Measurements from ENCODE around the gene GPN2.

The GPN2 gene

DNA sequence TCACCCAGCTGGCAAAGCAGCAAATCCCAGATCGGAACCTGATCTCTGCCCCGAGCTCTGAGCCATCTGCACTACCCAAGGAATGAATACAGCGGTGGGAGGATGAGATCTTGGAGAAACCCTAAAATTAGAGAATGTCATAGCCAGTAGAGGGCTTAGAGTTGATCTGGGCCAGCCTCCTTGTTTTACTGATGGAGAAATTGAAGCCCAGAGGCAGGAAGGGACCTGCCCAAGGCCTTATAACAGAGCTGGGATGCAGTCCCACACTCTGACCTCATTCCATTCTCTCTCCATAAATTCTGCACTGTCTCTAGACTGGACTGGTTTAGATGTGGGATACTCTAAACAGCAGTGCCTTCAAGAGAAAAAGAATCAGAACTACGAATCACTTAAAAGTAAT lies 31.9 kb downstream of the GPN2 start:
- Histone ChIP-seq H3K4me3 (ENCODE audit: insufficient read depth, low read depth, low read length) (no peak overlapping the region), H3K27me3 (ENCODE audit: control insufficient read depth, insufficient read depth, low read length, poor library complexity, severe bottlenecking) (peaks cover 8% of the 10 kb centered on the region), H3K36me3 (ENCODE audit: control insufficient read depth, insufficient read depth, low read length) (peaks cover 13% of the 10 kb centered on the region), H3K4me1 (ENCODE audit: control insufficient read depth, insufficient read depth, low read length) (no peaks in the 10 kb centered on the region), H3K9me3 (ENCODE audit: control insufficient read depth, low read length) (no peaks in the 10 kb centered on the region), H3K27ac (ENCODE audit: insufficient read depth, low read depth, low read length, poor library complexity, severe bottlenecking) (no peak overlapping the region)
- WGBS, 2 experiments: 92 to 98% methylated on average over 4 of the region's 4 CpGs

DNA sequence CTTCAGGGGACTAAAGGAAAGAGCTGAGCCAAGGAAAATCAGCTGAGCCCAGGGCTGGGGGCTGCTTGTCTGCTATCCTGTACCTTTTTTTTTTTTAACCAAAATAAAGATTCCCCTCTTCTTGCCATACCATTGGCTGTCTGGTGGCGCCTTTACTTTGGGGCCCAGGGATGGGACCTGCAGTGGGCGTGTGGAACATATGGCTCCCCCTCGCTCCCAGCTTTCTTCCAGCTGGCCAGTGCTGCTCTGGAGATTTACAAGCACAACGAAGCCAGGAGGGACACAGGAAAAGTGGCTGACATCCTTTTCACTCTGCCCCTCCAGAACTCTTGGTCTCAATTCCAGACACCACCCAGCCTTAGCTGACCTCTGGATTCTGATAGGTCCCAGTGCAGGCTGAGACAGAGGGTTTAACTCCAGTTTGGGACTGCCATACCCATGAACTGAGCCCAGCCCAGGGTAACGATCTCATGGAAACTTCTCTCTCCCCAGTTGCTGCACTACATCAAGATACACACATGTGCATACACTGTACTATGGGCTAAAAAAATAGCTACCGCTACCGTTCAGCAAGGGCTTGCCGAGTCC lies 32.5 kb downstream of the GPN2 start:
- no peaks in the 10 kb centered on the region for H3K9me3 ChIP-seq (ENCODE audit: control insufficient read depth, low read length)
- 94% methylated on average over 8 of the region's 8 CpGs for WGBS, 2 experiments
- no peaks in the 10 kb centered on the region for H3K4me1 ChIP-seq (ENCODE audit: control insufficient read depth, insufficient read depth, low read length)
- no peak overlapping the region for H3K27ac ChIP-seq (ENCODE audit: insufficient read depth, low read depth, low read length, poor library complexity, severe bottlenecking)
- H3K4me3 ChIP-seq (ENCODE audit: insufficient read depth, low read depth, low read length): no peak overlapping the region
- peaks cover 13% of the 10 kb centered on the region for H3K36me3 ChIP-seq (ENCODE audit: control insufficient read depth, insufficient read depth, low read length)
- H3K27me3 ChIP-seq (ENCODE audit: control insufficient read depth, insufficient read depth, low read length, poor library complexity, severe bottlenecking): peaks cover 2% of the 10 kb centered on the region

DNA sequence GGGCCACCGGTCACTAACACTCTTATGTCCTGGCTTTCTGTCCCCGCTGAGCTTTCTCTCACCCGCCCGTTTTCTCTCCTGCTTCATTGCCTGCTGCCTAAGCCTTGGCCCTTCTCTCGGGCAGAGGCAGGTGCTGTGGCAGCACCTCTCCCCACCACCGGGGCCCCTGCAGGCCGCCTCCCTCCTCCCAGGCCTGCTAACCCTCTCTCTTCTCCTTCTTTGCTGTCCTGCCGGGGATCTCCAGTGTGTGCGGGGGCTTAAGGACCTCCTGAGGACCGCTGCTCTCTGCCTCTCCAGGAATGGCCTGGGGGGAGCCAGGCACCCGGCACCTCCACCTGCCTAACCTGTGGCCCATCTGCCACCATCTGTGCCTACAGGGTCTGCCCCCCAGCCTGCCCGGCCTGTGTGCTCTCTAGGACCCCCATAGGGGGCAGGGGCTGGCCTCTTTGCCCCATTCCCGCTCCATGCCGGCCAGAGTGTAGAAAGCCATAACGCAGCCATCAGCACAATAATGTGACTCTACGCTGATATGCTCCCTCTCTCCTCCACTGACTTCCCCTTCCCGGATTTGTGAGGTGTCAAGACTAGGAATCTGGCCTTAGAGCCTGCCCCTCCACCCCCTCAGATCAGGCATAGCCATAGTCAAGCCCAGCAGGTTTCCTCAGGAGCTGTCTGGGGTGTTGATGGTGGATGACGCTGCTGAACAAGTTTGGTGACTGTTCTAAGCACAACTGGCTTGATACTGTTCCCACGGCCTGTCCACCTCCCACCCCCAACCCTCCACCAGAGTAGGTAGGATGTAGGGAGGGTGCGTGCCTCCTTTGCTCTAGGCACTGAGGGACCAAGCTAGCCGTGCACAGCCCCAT lies 33.2 kb downstream of the GPN2 start:
- Histone ChIP-seq H3K36me3 (ENCODE audit: control insufficient read depth, insufficient read depth, low read length) (peaks cover 13% of the 10 kb centered on the region), H3K27ac (ENCODE audit: insufficient read depth, low read depth, low read length, poor library complexity, severe bottlenecking) (no peak overlapping the region), H3K27me3 (ENCODE audit: control insufficient read depth, insufficient read depth, low read length, poor library complexity, severe bottlenecking) (no peaks in the 10 kb centered on the region), H3K4me3 (ENCODE audit: insufficient read depth, low read depth, low read length) (no peak overlapping the region), H3K4me1 (ENCODE audit: control insufficient read depth, insufficient read depth, low read length) (no peaks in the 10 kb centered on the region), H3K9me3 (ENCODE audit: control insufficient read depth, low read length) (no peaks in the 10 kb centered on the region)
- WGBS, 2 experiments: 76 to 78% methylated on average over 19 to 21 of the region's 21 CpGs

DNA sequence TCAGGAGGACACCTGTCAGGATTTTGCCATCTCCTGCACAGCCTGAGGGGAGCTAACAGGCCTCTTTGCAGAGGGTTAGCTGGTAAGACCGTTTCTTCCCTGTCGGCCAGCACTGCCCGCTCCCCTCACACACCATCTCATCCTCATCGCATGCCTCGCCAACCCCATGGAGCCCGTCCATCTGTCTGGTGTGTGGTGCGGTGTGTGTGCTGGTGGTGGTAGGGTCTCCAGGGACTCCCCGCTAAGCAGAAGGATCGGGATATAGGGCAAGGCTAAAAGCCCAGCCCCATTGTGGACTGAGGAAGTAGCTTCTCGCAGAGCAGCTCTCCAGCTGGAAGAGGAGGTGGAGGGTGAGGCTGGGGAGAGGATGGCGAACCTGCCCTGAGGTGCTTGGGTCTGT lies 33.9 kb downstream of the GPN2 start:
- H3K27me3 ChIP-seq (ENCODE audit: control insufficient read depth, insufficient read depth, low read length, poor library complexity, severe bottlenecking): no peaks in the 10 kb centered on the region
- 87 to 90% methylated on average over 11 of the region's 11 CpGs for WGBS, 2 experiments

DNA sequence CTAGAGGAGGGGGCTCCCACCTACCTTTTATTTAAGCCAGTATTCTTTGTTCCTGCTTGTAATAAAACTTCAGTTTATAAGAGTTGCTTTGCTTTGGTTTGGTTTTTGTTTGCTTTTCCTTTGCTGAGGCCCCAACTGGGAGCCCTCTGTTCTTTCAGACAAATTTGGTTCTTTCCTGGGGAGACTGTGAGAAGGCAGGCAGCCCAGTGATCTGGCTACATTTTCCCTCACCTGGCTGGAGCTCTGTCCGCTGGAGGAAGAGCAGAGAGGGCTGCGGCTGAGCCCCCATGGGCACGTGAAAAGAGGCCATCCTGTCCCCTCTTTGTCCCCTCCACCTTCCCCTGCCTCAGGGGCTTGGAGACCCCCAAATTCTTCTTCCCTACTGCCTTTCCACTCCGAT lies 34.4 kb downstream of the GPN2 start:
- H3K36me3 ChIP-seq (ENCODE audit: control insufficient read depth, insufficient read depth, low read length): peaks cover 15% of the 10 kb centered on the region
- no peaks in the 10 kb centered on the region for H3K27me3 ChIP-seq (ENCODE audit: control insufficient read depth, insufficient read depth, low read length, poor library complexity, severe bottlenecking)
- H3K4me3 ChIP-seq (ENCODE audit: insufficient read depth, low read depth, low read length): no peak overlapping the region
- WGBS, 2 experiments: 92 to 94% methylated on average over 4 of the region's 4 CpGs
- no peaks in the 10 kb centered on the region for H3K4me1 ChIP-seq (ENCODE audit: control insufficient read depth, insufficient read depth, low read length)
- H3K9me3 ChIP-seq (ENCODE audit: control insufficient read depth, low read length): no peaks in the 10 kb centered on the region
- H3K27ac ChIP-seq (ENCODE audit: insufficient read depth, low read depth, low read length, poor library complexity, severe bottlenecking): no peak overlapping the region

More for the DNA sequence above, 33.9 kb downstream of the GPN2 start:
- peak overlapping the region; percentile 10 for H3K27ac ChIP-seq (ENCODE audit: insufficient read depth, low read depth, low read length, poor library complexity, severe bottlenecking)
- no peak overlapping the region for H3K4me3 ChIP-seq (ENCODE audit: insufficient read depth, low read depth, low read length)
- no peaks in the 10 kb centered on the region for H3K9me3 ChIP-seq (ENCODE audit: control insufficient read depth, low read length)
- H3K4me1 ChIP-seq (ENCODE audit: control insufficient read depth, insufficient read depth, low read length): no peaks in the 10 kb centered on the region
- peaks cover 13% of the 10 kb centered on the region for H3K36me3 ChIP-seq (ENCODE audit: control insufficient read depth, insufficient read depth, low read length)

DNA sequence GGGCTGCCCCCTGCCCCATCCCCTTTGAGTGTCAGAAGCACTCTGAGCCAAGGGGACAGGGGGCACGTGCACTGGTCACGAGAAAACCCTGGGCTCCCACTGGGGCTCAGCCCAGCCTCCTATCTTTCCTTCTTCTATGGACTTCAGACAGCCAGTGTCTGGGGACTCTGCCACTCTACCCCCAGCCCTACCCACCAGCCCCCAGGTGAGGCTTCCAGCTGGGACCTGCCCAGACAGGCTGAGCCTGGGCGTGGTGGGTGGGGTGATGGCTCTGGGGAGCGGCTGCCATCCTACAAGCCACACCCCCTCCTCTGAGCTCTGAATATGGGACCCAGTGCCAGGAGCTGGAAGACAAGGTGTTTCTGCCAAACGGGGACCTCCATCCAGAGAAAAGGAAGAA lies 35.2 kb downstream of the GPN2 start:
- no peaks in the 10 kb centered on the region for H3K9me3 ChIP-seq (ENCODE audit: control insufficient read depth, low read length)
- H3K4me3 ChIP-seq (ENCODE audit: insufficient read depth, low read depth, low read length): no peak overlapping the region
- no peaks in the 10 kb centered on the region for H3K4me1 ChIP-seq (ENCODE audit: control insufficient read depth, insufficient read depth, low read length)
- H3K27ac ChIP-seq (ENCODE audit: insufficient read depth, low read depth, low read length, poor library complexity, severe bottlenecking): no peak overlapping the region
- WGBS, 2 experiments: 95 to 97% methylated on average over 5 of the region's 5 CpGs
- H3K36me3 ChIP-seq (ENCODE audit: control insufficient read depth, insufficient read depth, low read length): peaks cover 19% of the 10 kb centered on the region
- no peaks in the 10 kb centered on the region for H3K27me3 ChIP-seq (ENCODE audit: control insufficient read depth, insufficient read depth, low read length, poor library complexity, severe bottlenecking)

DNA sequence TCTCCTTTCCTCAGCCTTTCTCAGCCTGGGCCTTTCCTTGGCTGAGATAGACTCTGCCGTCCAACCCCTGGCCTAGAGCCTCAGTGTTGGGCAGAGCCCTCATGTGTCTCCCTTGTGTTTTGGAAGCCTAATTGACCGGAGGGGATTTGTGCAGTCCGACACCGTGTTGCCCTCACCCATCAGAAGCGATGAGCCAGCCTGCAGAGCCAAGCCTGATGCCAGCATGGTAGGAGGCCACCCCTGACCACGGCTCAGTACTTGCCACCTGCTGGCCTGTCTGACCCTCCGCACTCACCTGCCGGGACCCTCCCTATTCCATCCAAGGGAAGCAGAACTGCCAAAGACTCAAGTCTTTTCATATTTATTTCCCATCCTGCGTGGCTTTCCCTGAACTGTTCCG lies 36.5 kb downstream of the GPN2 start:
- Histone ChIP-seq H3K36me3 (ENCODE audit: control insufficient read depth, insufficient read depth, low read length) (peaks cover 30% of the 10 kb centered on the region), H3K4me1 (ENCODE audit: control insufficient read depth, insufficient read depth, low read length) (no peaks in the 10 kb centered on the region), H3K4me3 (ENCODE audit: insufficient read depth, low read depth, low read length) (no peak overlapping the region), H3K27me3 (ENCODE audit: control insufficient read depth, insufficient read depth, low read length, poor library complexity, severe bottlenecking) (no peaks in the 10 kb centered on the region), H3K9me3 (ENCODE audit: control insufficient read depth, low read length) (no peaks in the 10 kb centered on the region), H3K27ac (ENCODE audit: insufficient read depth, low read depth, low read length, poor library complexity, severe bottlenecking) (no peak overlapping the region)
- WGBS, 2 experiments: 93 to 96% methylated on average over 10 of the region's 10 CpGs

DNA sequence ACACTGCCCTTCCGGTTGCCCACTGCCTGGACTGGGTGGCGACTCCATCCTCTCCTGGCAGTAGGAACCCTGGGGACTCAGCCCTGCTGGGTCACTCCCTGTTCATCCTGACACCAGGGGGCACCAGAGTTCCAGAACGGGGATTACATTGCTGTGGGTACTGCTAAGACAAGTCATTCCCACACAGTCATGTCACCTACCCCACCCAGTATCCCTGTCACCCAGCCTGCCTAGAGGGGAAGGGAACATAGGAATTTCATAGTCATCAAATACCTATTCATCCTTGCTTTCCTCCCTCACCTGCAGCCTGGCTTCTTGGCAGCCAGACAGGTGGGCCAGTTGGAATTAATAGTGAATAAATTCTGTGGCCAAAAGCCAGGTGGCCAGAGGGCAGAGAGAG lies 36.9 kb downstream of the GPN2 start:
- no peak overlapping the region for H3K27ac ChIP-seq (ENCODE audit: insufficient read depth, low read depth, low read length, poor library complexity, severe bottlenecking)
- H3K4me3 ChIP-seq (ENCODE audit: insufficient read depth, low read depth, low read length): no peak overlapping the region
- H3K36me3 ChIP-seq (ENCODE audit: control insufficient read depth, insufficient read depth, low read length): peaks cover 34% of the 10 kb centered on the region
- 62 to 63% methylated on average over 3 of the region's 3 CpGs for WGBS, 2 experiments
- no peaks in the 10 kb centered on the region for H3K9me3 ChIP-seq (ENCODE audit: control insufficient read depth, low read length)
- no peaks in the 10 kb centered on the region for H3K27me3 ChIP-seq (ENCODE audit: control insufficient read depth, insufficient read depth, low read length, poor library complexity, severe bottlenecking)
- no peaks in the 10 kb centered on the region for H3K4me1 ChIP-seq (ENCODE audit: control insufficient read depth, insufficient read depth, low read length)

DNA sequence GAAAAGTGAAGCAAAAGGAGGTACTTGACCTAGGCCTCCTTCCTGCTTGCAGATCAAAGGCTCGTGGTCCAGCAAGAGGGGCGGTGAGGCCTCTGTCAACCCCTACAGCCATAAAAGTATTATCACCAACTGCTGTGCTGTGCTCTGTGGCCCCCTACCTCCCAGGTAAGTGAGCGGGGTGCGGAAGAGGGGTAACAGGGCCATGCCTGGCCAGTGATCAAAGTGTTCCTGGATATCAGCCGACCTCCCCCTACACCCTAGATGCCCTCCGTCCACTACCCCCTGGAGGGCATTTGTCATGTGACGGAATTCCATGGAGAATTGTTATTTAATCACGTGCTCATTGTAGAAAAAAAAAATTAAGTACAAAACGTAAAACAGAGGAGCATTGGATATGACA lies 37.4 kb downstream of the GPN2 start:
- WGBS, 2 experiments: 79 to 85% methylated on average over 9 of the region's 9 CpGs
- Histone ChIP-seq H3K27ac (ENCODE audit: insufficient read depth, low read depth, low read length, poor library complexity, severe bottlenecking) (no peak overlapping the region), H3K4me3 (ENCODE audit: insufficient read depth, low read depth, low read length) (no peak overlapping the region), H3K36me3 (ENCODE audit: control insufficient read depth, insufficient read depth, low read length) (peaks cover 34% of the 10 kb centered on the region), H3K27me3 (ENCODE audit: control insufficient read depth, insufficient read depth, low read length, poor library complexity, severe bottlenecking) (no peaks in the 10 kb centered on the region), H3K4me1 (ENCODE audit: control insufficient read depth, insufficient read depth, low read length) (no peaks in the 10 kb centered on the region), H3K9me3 (ENCODE audit: control insufficient read depth, low read length) (no peaks in the 10 kb centered on the region)

DNA sequence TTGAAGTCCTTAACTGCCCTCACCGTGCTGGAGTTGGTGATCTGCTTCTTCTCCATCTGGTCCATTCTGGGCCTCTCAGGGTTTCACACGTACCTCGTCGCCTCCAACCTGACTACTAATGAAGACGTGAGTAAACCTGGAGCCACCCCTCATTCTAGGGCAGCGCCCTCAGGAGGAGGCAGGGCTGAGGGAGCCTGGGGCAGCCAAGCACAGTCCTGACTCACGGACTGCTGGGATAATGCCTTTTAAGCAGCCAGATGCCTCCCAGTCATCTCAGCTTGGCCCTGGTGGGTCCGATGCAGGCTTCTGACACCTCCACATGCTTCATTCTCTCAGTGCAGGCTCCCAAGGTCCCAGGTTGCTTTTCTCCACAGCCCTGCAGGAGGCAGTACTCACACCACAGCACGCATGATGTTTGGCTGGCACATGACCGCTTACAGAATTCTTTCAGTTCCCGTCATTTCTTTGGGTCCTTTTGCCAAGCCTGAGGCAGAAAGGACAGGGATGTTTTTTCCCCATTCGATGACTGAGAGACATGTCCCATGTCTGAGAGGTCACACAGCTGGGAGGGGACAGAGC lies 38.9 kb downstream of the GPN2 start:
- Histone ChIP-seq H3K4me3 (ENCODE audit: insufficient read depth, low read depth, low read length) (no peak overlapping the region), H3K27me3 (ENCODE audit: control insufficient read depth, insufficient read depth, low read length, poor library complexity, severe bottlenecking) (no peaks in the 10 kb centered on the region), H3K4me1 (ENCODE audit: control insufficient read depth, insufficient read depth, low read length) (no peaks in the 10 kb centered on the region), H3K27ac (ENCODE audit: insufficient read depth, low read depth, low read length, poor library complexity, severe bottlenecking) (no peak overlapping the region), H3K9me3 (ENCODE audit: control insufficient read depth, low read length) (no peaks in the 10 kb centered on the region), H3K36me3 (ENCODE audit: control insufficient read depth, insufficient read depth, low read length) (peaks cover 34% of the 10 kb centered on the region)
- 94% methylated on average over 12 of the region's 12 CpGs for WGBS, 2 experiments
